OCI-LY7 (cell line): Measurements from ENCODE around the gene RBM38. TPM values are rescaled to one million over a fixed set of nuclear protein-coding genes. Genes with fewer than 3 reads are reported as not detected.

ENCODE experiments used
- BruUV-seq: library from RNA; stranded (reverse); fragments of 400-500 nt; replicated peaks from 2 replicates; lab custom pipeline; 2021; lab: Mats Ljungman, UMichigan
- CTCF ChIA-PET: fragments of 300-600 bp; sonication (Branson Sonifier 250); formaldehyde crosslinking; loops from one replicate; lab custom pipeline; 2022; ENCODE audit warnings: antibody characterized with exemption; ENCODE audit not compliant: unreplicated experiment; lab: Charles Lee
- POLR2A ChIA-PET: fragments of 300-600 bp; sonication (Branson Sonifier 250); formaldehyde crosslinking; loops from one replicate; lab custom pipeline; 2022; ENCODE audit warnings: antibody characterized with exemption; lab: Charles Lee
- DNase-seq: peaks from one replicate; pipeline ENCODE4 v3.0.0-alpha.2; 2015; ENCODE audit warnings: low spot score
- H2AFZ ChIP-seq: fragments of 200-600 bp; sonication (generic), shearing (Covaris generic); 2 replicates; pipeline ENCODE4 v1.6.1; 2014; ENCODE audit warnings: mild to moderate bottlenecking, antibody characterized with exemption, low read length, moderate library complexity
- H3K27ac ChIP-seq: fragments of 200-600 bp; sonication (generic); 2 replicates; pipeline ENCODE4 v1.5.1; 2014; ENCODE audit warnings: mixed run types, low read depth, mild to moderate bottlenecking, moderate library complexity, low read length, inconsistent platforms; ENCODE audit not compliant: poor library complexity, severe bottlenecking
- H3K36me3 ChIP-seq: fragments of 200-600 bp; sonication (generic); 2 replicates; pipeline ENCODE4 v1.6.1; 2014; ENCODE audit warnings: mild to moderate bottlenecking, antibody characterized with exemption, low read length, moderate library complexity, mixed read lengths; ENCODE audit not compliant: insufficient read depth
- H3K4me1 ChIP-seq: fragments of 200-600 bp; sonication (generic); 2 replicates; pipeline ENCODE4 v1.5.1; 2014; ENCODE audit warnings: mild to moderate bottlenecking, low read length; ENCODE audit not compliant: insufficient read depth, poor library complexity, severe bottlenecking
- H3K4me2 ChIP-seq: fragments of 200-600 bp; sonication (generic); 2 replicates; pipeline ENCODE4 v1.6.1; 2014; ENCODE audit warnings: mild to moderate bottlenecking, low read length
- H3K4me3 ChIP-seq: fragments of 200-600 bp; sonication (generic); 2 replicates; pipeline ENCODE4 v1.5.1; 2014; ENCODE audit warnings: mild to moderate bottlenecking, low read depth, low read length; ENCODE audit not compliant: poor library complexity, severe bottlenecking
- H3K79me2 ChIP-seq: fragments of 200-600 bp; sonication (generic); 2 replicates; pipeline ENCODE4 v1.6.1; 2016; ENCODE audit warnings: low read depth, mild to moderate bottlenecking, low read length, moderate library complexity, mixed read lengths; ENCODE audit not compliant: insufficient read depth
- H3K9me2 ChIP-seq: fragments of 200-600 bp; sonication (generic); 2 replicates; pipeline ENCODE4 v1.6.1; 2016; ENCODE audit warnings: mild to moderate bottlenecking, low read length, mixed read lengths; ENCODE audit not compliant: insufficient read depth
- H3K9me3 ChIP-seq: fragments of 200-600 bp; sonication (generic); 2 replicates; pipeline ENCODE4 v1.6.1; 2014; ENCODE audit warnings: mild to moderate bottlenecking, mixed run types, low read length, mixed read lengths
- H4K20me1 ChIP-seq: fragments of 200-600 bp; sonication (generic); 2 replicates; pipeline ENCODE4 v1.6.1; 2014; ENCODE audit warnings: mild to moderate bottlenecking, antibody characterized with exemption, low read length, moderate library complexity, mixed read lengths; ENCODE audit not compliant: insufficient read depth
- CTCF ChIP-seq: fragments of 200-600 bp; sonication (generic); conservative IDR thresholded peaks from 2 replicates; pipeline ENCODE4 v1.5.1; 2014; ENCODE audit warnings: mild to moderate bottlenecking, antibody characterized with exemption, low read length, moderate library complexity, mixed read lengths
- EZH2phosphoT487 ChIP-seq: fragments of 200-600 bp; sonication (generic); IDR thresholded peaks from 2 replicates; pipeline ENCODE4 v1.6.1; 2018; ENCODE audit warnings: low read depth, borderline replicate concordance, mild to moderate bottlenecking, mixed run types, antibody characterized with exemption, low read length, moderate library complexity, mixed read lengths
- intact Hi-C: fragments of 100-400 bp; cut with micrococcal nuclease; formaldehyde crosslinking; loops from one replicate; pipeline ENCODE4 v1.10.0; 2022; ENCODE audit not compliant: unreplicated experiment
- total RNA-seq, 2 experiments: library from RNA; depleted of rRNA in 1 of 2; stranded (reverse); fragments of >200 nt in 1 of 2; shearing (Covaris generic) in 1 of 2; gene quantifications; 2 replicates each; pipeline ENCODE4 v1.2.3, GENCODE V29; 2014 to 2022

Gene RBM38
- total RNA-seq, 2 experiments from 2014 or later: 119 to 174 TPM

- H3K9me3 ChIP-seq: no peaks in the 10 kb centered on the region
- peaks cover 99% of the 10 kb centered on the region for H3K36me3 ChIP-seq
- no TSS peak for BruUV-seq
- H3K9me2 ChIP-seq: no peaks in the 10 kb centered on the region
- peaks cover 48% of the 10 kb centered on the region for H3K79me2 ChIP-seq
- H2AFZ ChIP-seq: no peak overlapping the region
- H3K4me3 ChIP-seq: no peak overlapping the region
- no peak overlapping the region for H3K4me2 ChIP-seq
- no peak for DNase-seq
- intact Hi-C loops: no loop called here
- peaks cover 26% of the 10 kb centered on the region for H3K4me1 ChIP-seq
- TF ChIP-seq CTCF (no peak), EZH2phosphoT487 (no peak)
- no peak overlapping the region for H3K27ac ChIP-seq
- peaks cover 6% of the 10 kb centered on the region; the same call in 1 of the 2 replicates for H4K20me1 ChIP-seq
- ChIA-PET CTCF (no interaction called here), POLR2A (no interaction called here)
Measured at GRCh38 chr20:57404419-57405072, 13.3 kb downstream of the RBM38 start.

GRCh38 chr20:57405236-57406016 lies 14.2 kb downstream of the RBM38 start:
- BruUV-seq: no TSS peak
- DNase-seq: no peak

More at GRCh38 chr20:57405236-57406016, 14.2 kb downstream of the RBM38 start:
- Histone ChIP-seq H3K79me2 (peaks cover 39% of the 10 kb centered on the region), H4K20me1 (peaks cover 6% of the 10 kb centered on the region; the same call in 1 of the 2 replicates), H3K4me3 (no peak overlapping the region), H3K4me2 (no peak overlapping the region), H3K9me2 (no peaks in the 10 kb centered on the region), H3K27ac (no peak overlapping the region), H2AFZ (no peak overlapping the region), H3K36me3 (peaks cover 99% of the 10 kb centered on the region), H3K9me3 (no peaks in the 10 kb centered on the region), H3K4me1 (peaks cover 17% of the 10 kb centered on the region)
- CTCF ChIA-PET: no interaction called here
- intact Hi-C loops: no loop called here
- TF ChIP-seq EZH2phosphoT487 (no peak), CTCF (no peak)
- POLR2A ChIA-PET: no interaction called here
